Prostate gland (tissue), 2 donors: ENCODE data around the gene SCO1.

Source experiments
- POLR2A ChIP-seq: fragments of 450-650 bp; IDR thresholded peaks from one replicate; pipeline ENCODE4 v1.6.1; 2016; ENCODE audit warnings: antibody characterized with exemption, mild to moderate bottlenecking
- POLR2AphosphoS5 ChIP-seq: sonication (generic); formaldehyde crosslinking; IDR thresholded peaks from one replicate; pipeline ENCODE4 v1.6.1; 2017; ENCODE audit warnings: antibody characterized with exemption
- TF ChIP-seq, protein P1 (sequence below), 4 experiments: fragments of 200-600 bp in 2 of 4; fragments of 450-650 bp in 2 of 4; sonication (generic) in 2 of 4; IDR thresholded peaks; 1 replicate in 3 of 4; 2 replicates in 1 of 4; pipeline ENCODE4 v1.5.1; 2016 to 2019; ENCODE audit warnings: antibody characterized with exemption in 4 of 4, mild to moderate bottlenecking in 2 of 4, moderate library complexity in 2 of 4

DNA sequence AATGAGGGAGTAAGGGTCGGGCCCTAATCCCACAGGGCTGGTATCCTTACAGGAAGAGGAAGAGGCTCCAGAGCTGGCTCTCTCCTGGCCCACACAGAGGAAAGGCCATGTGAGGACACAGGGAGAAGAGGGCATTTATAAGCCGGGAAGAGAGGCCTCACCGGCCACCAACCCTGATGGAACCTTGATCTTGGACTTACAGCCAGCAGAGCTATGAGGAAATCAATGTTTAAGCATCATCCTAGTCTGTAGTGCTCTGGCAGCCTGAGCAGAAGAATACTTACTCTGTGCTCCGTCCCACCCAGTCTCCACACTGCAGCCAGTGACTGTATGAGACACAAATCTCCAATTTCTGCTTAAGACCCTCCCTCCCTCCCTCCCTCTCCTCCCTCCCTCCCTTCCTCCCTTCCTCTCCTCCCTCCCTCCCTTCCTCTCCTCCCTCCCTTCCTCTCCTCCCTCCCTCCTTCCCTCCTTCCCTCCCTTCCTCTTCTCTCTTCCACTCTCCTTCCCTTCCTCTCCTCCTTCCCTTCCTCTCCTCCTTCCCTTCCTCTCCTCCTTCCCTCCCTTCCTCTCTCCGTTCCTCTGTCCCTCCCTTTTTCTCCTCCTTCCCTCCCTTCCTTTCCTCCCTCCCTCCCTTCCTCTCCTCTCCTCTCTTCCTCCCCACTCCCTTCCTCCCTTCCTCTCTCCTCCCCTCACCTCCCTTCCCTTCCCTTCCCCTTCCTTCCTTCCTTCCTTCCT lies 41.4 kb upstream of the SCO1 start:
- TF ChIP-seq, protein P1, sequence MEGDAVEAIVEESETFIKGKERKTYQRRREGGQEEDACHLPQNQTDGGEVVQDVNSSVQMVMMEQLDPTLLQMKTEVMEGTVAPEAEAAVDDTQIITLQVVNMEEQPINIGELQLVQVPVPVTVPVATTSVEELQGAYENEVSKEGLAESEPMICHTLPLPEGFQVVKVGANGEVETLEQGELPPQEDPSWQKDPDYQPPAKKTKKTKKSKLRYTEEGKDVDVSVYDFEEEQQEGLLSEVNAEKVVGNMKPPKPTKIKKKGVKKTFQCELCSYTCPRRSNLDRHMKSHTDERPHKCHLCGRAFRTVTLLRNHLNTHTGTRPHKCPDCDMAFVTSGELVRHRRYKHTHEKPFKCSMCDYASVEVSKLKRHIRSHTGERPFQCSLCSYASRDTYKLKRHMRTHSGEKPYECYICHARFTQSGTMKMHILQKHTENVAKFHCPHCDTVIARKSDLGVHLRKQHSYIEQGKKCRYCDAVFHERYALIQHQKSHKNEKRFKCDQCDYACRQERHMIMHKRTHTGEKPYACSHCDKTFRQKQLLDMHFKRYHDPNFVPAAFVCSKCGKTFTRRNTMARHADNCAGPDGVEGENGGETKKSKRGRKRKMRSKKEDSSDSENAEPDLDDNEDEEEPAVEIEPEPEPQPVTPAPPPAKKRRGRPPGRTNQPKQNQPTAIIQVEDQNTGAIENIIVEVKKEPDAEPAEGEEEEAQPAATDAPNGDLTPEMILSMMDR (IDR thresholded peaks at IDR 0.05): no peak
- TF ChIP-seq POLR2AphosphoS5 (no peak), POLR2A (no peak)
